GM11168 (cell line): ENCODE data around the gene MPDZ.
"Not testable (repeated sequence)": the region's sequence is repeated elsewhere in the genome, so short reads cannot be mapped to it uniquely, and the experiment has no call there.

ENCODE experiments used
- in situ Hi-C: fragments of 300-500 bp; cut with MboI; formaldehyde crosslinking; loops from one replicate; pipeline ENCODE4 v1.12.0; 2022; ENCODE audit warnings: low sequenced_read_pairs; ENCODE audit not compliant: unreplicated experiment

The MPDZ gene

DNA sequence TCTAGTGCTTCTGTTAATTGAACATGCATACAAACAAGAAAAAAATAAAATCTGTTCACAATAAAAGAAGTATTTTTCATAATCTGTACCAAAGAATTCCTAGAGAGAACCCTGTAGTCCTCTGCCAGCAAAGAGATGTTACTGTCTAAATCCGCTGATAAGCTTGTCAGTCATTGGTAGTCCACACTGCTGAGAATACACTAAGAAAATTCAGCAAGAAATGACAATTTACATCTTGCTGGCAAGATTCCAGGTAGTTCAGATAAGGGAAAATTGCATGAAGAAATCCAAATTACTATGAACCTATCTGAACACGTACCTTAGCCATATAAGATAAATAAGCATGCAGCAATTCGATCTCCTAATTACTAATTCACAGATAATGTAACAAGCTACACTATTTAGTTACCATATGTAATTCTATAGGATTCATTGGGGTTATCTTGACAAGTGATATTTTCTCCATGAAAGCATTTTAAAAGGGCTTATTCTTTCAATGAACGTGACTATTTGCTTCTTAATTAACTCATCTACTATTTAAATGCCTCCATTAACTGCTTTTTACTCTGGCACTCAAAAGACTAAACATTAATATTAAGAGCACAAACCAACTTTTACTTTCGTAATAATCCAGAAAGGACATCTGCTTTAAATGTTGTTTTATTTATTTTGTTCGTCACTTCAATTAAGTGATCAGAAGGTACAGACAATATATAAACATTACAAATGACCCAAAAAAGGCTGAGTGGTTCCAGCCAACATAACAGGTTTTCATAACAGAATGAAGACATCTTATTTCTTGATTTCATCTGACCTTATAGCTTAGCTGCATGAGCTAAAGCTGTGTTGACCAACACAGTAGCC lies 9.7 kb downstream of the MPDZ start:
- in situ Hi-C loops = no loop called here

- in situ Hi-C loops = no loop called here
These were observed 11.0 kb downstream of the MPDZ start for GRCh38 chr9:13268469-13268868.

- in situ Hi-C loops = no loop called here
These were observed 11.7 kb downstream of the MPDZ start for GRCh38 chr9:13267743-13268142.

- in situ Hi-C loops = no loop called here
These were observed 13.3 kb downstream of the MPDZ start for GRCh38 chr9:13266167-13266566.

DNA sequence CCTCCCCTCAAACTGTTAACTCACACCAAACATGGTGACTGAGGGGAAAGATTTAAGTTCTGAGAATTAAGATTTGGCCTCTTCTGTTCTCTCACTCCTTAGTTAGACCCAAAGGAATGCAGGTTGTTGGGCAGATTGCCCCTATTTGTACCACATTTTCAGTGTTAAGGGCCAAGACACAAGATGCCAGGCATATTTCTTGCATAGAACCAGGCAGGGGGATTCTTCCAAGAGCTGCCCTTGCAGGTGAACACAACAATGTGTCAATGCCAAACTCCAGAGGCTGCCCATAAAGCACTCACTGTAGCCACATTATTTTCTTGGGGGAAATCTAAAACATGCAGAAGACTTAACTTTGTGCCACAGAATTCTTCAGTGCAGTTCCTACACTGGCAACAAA lies 14.7 kb downstream of the MPDZ start:
- in situ Hi-C loops = no loop called here

DNA sequence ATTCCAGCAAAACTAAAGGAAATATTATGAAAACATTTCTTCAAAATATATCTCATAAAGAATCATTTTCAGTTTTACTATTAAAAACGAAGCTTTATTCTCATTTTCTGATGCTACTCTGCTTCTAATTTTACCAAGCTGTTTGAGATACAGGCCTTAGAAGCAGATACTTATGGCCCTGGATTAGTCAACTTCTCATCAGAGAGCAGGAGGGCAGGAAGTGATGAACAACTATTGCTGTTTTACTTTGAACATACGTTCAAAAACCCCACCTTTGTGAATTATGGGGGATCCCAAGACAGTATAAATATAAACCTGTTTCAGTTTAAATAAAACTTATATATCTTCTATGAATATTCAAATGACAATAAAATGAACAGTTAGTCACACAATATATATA lies 16.0 kb downstream of the MPDZ start:
- in situ Hi-C loops = no loop called here

- in situ Hi-C loops = no loop called here
These were observed 26.6 kb downstream of the MPDZ start for GRCh38 chr9:13252852-13253251.

DNA sequence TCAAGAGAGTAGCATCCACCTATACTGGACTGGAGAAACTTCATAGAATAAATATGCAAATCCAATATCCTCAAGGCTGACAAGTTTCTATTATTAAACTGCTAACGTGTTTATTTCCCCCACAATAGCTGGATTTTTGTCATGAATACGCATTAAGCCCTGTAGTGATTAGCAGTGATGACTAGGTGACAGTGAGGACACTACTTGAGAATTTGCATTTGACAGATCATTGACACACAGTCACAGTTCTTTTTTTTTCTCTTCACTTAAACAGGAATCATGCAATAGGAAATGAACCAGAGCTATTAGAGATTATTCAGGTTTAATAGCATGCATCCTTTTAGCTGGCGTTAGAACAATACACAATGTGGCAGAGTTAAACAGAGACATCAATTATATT lies 35.3 kb downstream of the MPDZ start:
- in situ Hi-C loops = no loop called here

- in situ Hi-C loops = no loop called here
These were observed 38.2 kb downstream of the MPDZ start for GRCh38 chr9:13241283-13241682.

- in situ Hi-C loops = no loop called here
These were observed 39.8 kb downstream of the MPDZ start for GRCh38 chr9:13239660-13240059.

GRCh38 chr9:13239208-13239607 lies 40.3 kb downstream of the MPDZ start:
- in situ Hi-C loops = no loop called here

DNA sequence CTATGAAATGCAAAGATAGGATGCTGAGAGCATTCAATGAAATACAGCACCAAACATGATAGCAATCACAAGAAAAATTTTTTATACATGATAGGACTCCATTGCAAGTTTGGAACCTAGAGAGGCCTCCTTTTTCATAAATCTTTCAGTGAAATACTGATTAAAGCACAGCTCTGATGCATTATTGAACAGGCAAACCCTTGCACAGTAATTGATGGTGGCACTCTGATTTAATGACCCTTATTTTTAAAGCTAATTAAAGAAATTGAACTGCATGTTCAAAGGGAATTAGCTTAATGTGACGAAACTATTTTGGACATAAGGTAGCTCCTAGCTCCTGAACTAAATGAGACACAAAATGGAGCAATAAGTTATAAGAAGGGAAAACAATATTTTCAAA lies 44.6 kb downstream of the MPDZ start:
- in situ Hi-C loops = no loop called here

- in situ Hi-C loops = no loop called here
These were observed 51.1 kb downstream of the MPDZ start for GRCh38 chr9:13228431-13228830.

GRCh38 chr9:13224366-13224765 lies 55.1 kb downstream of the MPDZ start:
- in situ Hi-C loops = no loop called here

GRCh38 chr9:13222733-13223132 lies 56.8 kb downstream of the MPDZ start:
- in situ Hi-C loops = not testable (repeated sequence)

- in situ Hi-C loops = no loop called here
These were observed 57.8 kb downstream of the MPDZ start for GRCh38 chr9:13221741-13222140.

DNA sequence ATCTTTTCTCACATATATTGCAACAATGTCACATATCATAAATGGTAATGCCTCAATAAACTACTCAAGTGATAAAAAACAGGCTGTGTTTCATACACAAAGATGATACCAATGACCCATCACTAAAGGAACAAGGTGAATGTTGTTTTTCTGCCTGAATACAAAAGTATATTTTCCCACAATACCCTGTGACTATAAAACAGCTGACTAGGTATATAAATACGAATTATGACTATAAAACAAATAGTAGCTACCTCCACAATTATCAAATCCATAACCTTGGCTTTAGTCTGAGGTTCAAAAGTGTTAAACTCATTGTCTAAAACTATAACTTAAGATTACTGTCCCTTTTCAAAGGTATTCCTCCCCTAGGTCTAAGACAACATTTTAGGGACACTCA lies 58.7 kb downstream of the MPDZ start:
- in situ Hi-C loops = no loop called here

GRCh38 chr9:13215791-13216554 lies 63.5 kb downstream of the MPDZ start:
- in situ Hi-C loops = no loop called here

GRCh38 chr9:13213998-13214397 lies 65.5 kb downstream of the MPDZ start:
- in situ Hi-C loops = no loop called here

- in situ Hi-C loops = no loop called here
These were observed 66.2 kb downstream of the MPDZ start for GRCh38 chr9:13213337-13213736.

GRCh38 chr9:13210306-13210705 lies 69.2 kb downstream of the MPDZ start:
- in situ Hi-C loops = no loop called here

- in situ Hi-C loops = no loop called here
These were observed 70.0 kb downstream of the MPDZ start for GRCh38 chr9:13209498-13209897.
